Measurements from ENCODE around the gene CRYGB. TPM values are rescaled to one million over a fixed set of nuclear protein-coding genes. Genes with fewer than 3 reads are reported as not detected.
"Not testable (repeated sequence)": the region's sequence is repeated elsewhere in the genome, so short reads cannot be mapped to it uniquely, and the experiment has no call there.

CRYGB gene
- total RNA-seq, 1 experiment from 2014 or later = not detected

DNA sequence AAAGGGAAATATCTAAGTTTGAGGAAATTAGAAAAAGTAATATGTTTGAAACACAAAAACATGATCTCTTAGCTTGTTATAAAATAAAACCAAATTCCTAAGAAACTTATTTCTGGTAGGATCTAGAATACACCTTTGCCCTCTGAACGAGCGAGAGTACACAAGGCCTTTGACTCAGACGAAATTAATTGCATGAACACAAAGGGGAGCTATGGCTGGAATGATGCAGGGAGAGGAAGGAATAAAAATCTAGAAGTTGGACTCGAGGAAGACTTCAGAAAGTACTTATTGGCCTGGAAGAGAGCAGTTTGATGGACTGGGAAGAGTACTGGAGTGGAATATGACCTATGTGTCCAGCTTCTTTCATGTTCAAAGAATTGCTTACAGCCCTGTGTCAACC lies 20.7 kb downstream of the CRYGB start:
- no peak for ATAC-seq
- Histone ChIP-seq H3K27ac (ENCODE audit: low read length) (no peak overlapping the region), H3K36me3 (ENCODE audit: control insufficient read depth, insufficient read depth, low read length) (no peaks in the 10 kb centered on the region; the same call in 1 of the 2 replicates), H3K4me3 (ENCODE audit: low read depth in 2 of 2, low read length in 2 of 2) (no peak overlapping the region), H3K27me3 (ENCODE audit: control insufficient read depth, insufficient read depth, low read length) (no peaks in the 10 kb centered on the region), H3K9me3 (ENCODE audit: control insufficient read depth, insufficient read depth, low read depth, low read length) (no peaks in the 10 kb centered on the region), H3K4me1 (ENCODE audit: control insufficient read depth, insufficient read depth, low read length) (no peaks in the 10 kb centered on the region)
- DNase-seq (ENCODE audit: low read depth, low spot score) = no peak
- intact Hi-C loops (cut with micrococcal nuclease; ENCODE audit: unreplicated experiment) = no loop called here
- in situ Hi-C loops (cut with HindIII; ENCODE audit: low pct_unique_long_range_greater_than_20kb, low sequenced_read_pairs) = no loop called here
- no TSS peak for BruUV-seq (replicated peaks)
- ChIA-PET CTCF (no interaction called here), POLR2A (interaction anchor here (0.7 kb wide), 1 partner anchor 513 kb away, joined by 3 read pairs; no protein-coding TSS in a partner anchor)
- TF ChIP-seq SIN3A (IDR thresholded peaks at IDR 0.05; ENCODE audit: borderline replicate concordance, insufficient read depth, low read depth, low read length) = no peak
- TF ChIP-seq POLR2AphosphoS5 (IDR thresholded peaks at IDR 0.05; ENCODE audit: low read depth, low read length) = no peak
- TF ChIP-seq TCF7L2 (IDR thresholded peaks at IDR 0.05; ENCODE audit: low read depth, low read length) = no peak
- TF ChIP-seq, protein P1, sequence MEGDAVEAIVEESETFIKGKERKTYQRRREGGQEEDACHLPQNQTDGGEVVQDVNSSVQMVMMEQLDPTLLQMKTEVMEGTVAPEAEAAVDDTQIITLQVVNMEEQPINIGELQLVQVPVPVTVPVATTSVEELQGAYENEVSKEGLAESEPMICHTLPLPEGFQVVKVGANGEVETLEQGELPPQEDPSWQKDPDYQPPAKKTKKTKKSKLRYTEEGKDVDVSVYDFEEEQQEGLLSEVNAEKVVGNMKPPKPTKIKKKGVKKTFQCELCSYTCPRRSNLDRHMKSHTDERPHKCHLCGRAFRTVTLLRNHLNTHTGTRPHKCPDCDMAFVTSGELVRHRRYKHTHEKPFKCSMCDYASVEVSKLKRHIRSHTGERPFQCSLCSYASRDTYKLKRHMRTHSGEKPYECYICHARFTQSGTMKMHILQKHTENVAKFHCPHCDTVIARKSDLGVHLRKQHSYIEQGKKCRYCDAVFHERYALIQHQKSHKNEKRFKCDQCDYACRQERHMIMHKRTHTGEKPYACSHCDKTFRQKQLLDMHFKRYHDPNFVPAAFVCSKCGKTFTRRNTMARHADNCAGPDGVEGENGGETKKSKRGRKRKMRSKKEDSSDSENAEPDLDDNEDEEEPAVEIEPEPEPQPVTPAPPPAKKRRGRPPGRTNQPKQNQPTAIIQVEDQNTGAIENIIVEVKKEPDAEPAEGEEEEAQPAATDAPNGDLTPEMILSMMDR (IDR thresholded peaks at IDR 0.05) = no peak
- TF ChIP-seq, protein P2, sequence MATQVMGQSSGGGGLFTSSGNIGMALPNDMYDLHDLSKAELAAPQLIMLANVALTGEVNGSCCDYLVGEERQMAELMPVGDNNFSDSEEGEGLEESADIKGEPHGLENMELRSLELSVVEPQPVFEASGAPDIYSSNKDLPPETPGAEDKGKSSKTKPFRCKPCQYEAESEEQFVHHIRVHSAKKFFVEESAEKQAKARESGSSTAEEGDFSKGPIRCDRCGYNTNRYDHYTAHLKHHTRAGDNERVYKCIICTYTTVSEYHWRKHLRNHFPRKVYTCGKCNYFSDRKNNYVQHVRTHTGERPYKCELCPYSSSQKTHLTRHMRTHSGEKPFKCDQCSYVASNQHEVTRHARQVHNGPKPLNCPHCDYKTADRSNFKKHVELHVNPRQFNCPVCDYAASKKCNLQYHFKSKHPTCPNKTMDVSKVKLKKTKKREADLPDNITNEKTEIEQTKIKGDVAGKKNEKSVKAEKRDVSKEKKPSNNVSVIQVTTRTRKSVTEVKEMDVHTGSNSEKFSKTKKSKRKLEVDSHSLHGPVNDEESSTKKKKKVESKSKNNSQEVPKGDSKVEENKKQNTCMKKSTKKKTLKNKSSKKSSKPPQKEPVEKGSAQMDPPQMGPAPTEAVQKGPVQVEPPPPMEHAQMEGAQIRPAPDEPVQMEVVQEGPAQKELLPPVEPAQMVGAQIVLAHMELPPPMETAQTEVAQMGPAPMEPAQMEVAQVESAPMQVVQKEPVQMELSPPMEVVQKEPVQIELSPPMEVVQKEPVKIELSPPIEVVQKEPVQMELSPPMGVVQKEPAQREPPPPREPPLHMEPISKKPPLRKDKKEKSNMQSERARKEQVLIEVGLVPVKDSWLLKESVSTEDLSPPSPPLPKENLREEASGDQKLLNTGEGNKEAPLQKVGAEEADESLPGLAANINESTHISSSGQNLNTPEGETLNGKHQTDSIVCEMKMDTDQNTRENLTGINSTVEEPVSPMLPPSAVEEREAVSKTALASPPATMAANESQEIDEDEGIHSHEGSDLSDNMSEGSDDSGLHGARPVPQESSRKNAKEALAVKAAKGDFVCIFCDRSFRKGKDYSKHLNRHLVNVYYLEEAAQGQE (IDR thresholded peaks at IDR 0.05; ENCODE audit: insufficient read depth in 1 of 2, low read depth in 2 of 2, low read length in 1 of 2) = no peak

DNA sequence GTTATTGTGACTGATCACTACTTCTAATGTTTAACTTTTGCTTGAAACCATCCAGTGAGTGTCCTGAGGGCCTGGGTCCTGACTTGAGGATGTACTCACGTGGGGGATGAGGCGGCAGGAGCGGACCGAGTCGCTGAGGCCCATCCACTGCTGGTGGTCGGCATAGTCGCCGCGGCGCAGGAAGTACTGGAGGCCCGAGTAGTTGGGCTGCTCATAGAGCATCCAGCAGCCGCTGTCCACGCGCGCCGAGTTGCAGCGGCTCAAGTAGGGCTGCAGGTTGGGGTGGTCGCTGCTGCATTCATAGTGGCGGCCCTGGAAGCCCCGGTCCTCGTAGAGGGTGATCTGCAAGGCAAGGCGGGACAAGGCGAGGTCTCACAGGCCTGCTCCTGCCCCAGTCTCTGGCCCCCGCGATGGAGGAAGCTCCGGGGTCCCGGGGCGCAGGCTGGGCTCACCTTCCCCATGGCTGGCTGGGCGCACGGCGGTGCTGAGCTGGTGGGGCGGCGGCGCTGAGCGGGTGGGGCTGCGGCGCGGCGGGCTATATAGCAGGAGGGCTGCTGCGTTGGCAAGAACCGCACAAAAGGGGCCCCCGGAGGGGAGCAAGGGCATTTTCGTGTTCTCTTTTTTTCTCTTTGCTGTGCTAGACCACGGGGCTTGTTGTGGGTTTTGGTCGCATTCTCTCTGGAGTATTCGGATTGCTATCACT lies 21.8 kb downstream of the CRYGB start, which contains the start of gene CRYGD:
CRYGD (minus strand) TSS at position 512 of the 703 bp plus-strand sequence; CDS start at position 461, 51 bp downstream.
- intact Hi-C loops (cut with micrococcal nuclease; ENCODE audit: unreplicated experiment); H3K4me1 ChIP-seq (ENCODE audit: control insufficient read depth, insufficient read depth, low read length); ATAC-seq; H3K27ac ChIP-seq (ENCODE audit: low read length); in situ Hi-C loops (cut with HindIII; ENCODE audit: low pct_unique_long_range_greater_than_20kb, low sequenced_read_pairs); POLR2A ChIA-PET; H3K36me3 ChIP-seq (ENCODE audit: control insufficient read depth, insufficient read depth, low read length); H3K9me3 ChIP-seq (ENCODE audit: control insufficient read depth, insufficient read depth, low read depth, low read length); DNase-seq (ENCODE audit: low read depth, low spot score); H3K27me3 ChIP-seq (ENCODE audit: control insufficient read depth, insufficient read depth, low read length); H3K4me3 ChIP-seq (ENCODE audit: low read depth in 2 of 2, low read length in 2 of 2); BruUV-seq (replicated peaks): not testable (repeated sequence)
- CTCF ChIA-PET = interaction anchor here (0.7 kb wide), 1 partner anchor 377 kb away, joined by 16 read pairs; no protein-coding TSS in a partner anchor

DNA sequence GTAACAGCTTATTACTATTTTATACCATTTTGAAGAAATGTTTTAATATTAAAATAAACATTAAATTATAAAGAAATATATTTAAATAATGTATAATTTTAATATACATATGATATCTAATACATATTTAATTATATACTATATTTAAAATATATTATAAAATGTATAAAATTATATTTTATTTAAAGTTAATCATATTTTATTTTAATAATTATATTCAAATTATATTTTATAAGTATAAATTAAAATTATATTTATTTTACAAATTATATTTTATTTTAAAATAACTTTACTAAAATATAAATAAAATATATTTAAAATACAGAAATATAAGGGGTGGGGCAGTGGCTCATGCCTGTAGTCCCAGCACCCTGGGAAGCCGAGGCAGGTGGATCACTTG lies 23.7 kb downstream of the CRYGB start:
- in situ Hi-C loops (cut with HindIII; ENCODE audit: low pct_unique_long_range_greater_than_20kb, low sequenced_read_pairs) (no loop called here), intact Hi-C loops (cut with micrococcal nuclease; ENCODE audit: unreplicated experiment) (no loop called here)
- Histone ChIP-seq H3K27ac (ENCODE audit: low read length) (no peak overlapping the region), H3K36me3 (ENCODE audit: control insufficient read depth, insufficient read depth, low read length) (no peaks in the 10 kb centered on the region; the same call in 1 of the 2 replicates), H3K27me3 (ENCODE audit: control insufficient read depth, insufficient read depth, low read length) (no peaks in the 10 kb centered on the region), H3K4me1 (ENCODE audit: control insufficient read depth, insufficient read depth, low read length) (no peaks in the 10 kb centered on the region), H3K9me3 (ENCODE audit: control insufficient read depth, insufficient read depth, low read depth, low read length) (no peaks in the 10 kb centered on the region), H3K4me3 (ENCODE audit: low read depth in 2 of 2, low read length in 2 of 2) (no peak overlapping the region)
- no peak for ATAC-seq
- ChIA-PET POLR2A (no interaction called here), CTCF (interaction anchor here (0.6 kb wide), 1 partner anchor 77 kb away, joined by 3 read pairs; no protein-coding TSS in a partner anchor)
- DNase-seq (ENCODE audit: low read depth, low spot score) = no peak
- TF ChIP-seq POLR2AphosphoS5 (IDR thresholded peaks at IDR 0.05; ENCODE audit: low read depth, low read length) (no peak), SIN3A (IDR thresholded peaks at IDR 0.05; ENCODE audit: borderline replicate concordance, insufficient read depth, low read depth, low read length) (no peak), TCF7L2 (IDR thresholded peaks at IDR 0.05; ENCODE audit: low read depth, low read length) (no peak)
- TF ChIP-seq, protein P1 (IDR thresholded peaks at IDR 0.05) = no peak
- TF ChIP-seq, protein P2 (IDR thresholded peaks at IDR 0.05; ENCODE audit: insufficient read depth in 1 of 2, low read depth in 2 of 2, low read length in 1 of 2) = no peak
- no TSS peak for BruUV-seq (replicated peaks)

Measured in Panc1 (cell line).